ENCODE data around the gene PPP4R3B. TPM values are rescaled to one million over a fixed set of nuclear protein-coding genes. Genes with fewer than 3 reads are reported as not detected.

The PPP4R3B gene
- total RNA-seq, 4 donors from 2014 or later = 29.2 to 117 (median 54.2) TPM

GRCh38 chr2:55511508-55512124 lies 105.8 kb downstream of the PPP4R3B start:
- no peak for DNase-seq
- no peaks in the 10 kb centered on the region for H3K27me3 ChIP-seq
- TF ChIP-seq POLR2A (IDR thresholded peaks at IDR 0.05) = no peak
- no peak for TF ChIP-seq CTCF (IDR thresholded peaks at IDR 0.05)
- no peaks in the 10 kb centered on the region for H3K9me3 ChIP-seq
- no peak overlapping the region for H3K4me3 ChIP-seq
- H3K36me3 ChIP-seq = no peaks in the 10 kb centered on the region
- H3K27ac ChIP-seq = no peak overlapping the region
- H3K4me1 ChIP-seq = no peaks in the 10 kb centered on the region
- intact Hi-C loops (cut with DNase I; ENCODE audit: low total_unique reads) = no loop called here

DNA sequence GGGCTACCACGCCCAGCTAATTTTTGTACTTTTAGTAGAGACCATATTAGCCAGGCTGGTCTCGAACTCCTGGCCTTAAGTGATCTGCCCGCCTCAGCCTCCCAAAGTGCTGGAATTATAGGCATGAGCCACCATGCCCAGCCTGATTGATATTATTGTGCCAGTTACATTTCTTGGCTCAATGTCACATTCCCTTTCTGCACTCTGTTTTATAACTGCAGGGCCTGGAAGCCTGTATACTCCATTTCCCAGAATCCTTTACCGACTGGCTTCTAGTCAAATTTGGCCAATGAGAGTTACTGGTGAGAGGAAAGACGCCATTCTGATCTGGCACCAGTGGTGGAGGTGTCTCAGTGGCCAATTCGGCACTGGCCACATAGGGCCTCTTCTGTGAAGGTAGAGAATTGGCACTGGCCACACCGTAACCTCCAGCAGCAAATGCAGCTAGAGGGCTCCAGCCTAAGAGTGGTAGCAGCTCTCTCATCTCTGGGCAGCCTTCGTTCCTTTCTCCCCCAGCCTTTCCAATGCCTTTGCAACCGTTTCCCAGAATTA lies 114.8 kb downstream of the PPP4R3B start:
- Histone ChIP-seq H3K36me3 (no peaks in the 10 kb centered on the region), H3K27me3 (no peaks in the 10 kb centered on the region), H3K4me1 (no peaks in the 10 kb centered on the region), H3K27ac (no peak overlapping the region), H3K4me3 (no peak overlapping the region), H3K9me3 (no peaks in the 10 kb centered on the region)
- DNase-seq = no peak
- TF ChIP-seq CTCF (IDR thresholded peaks at IDR 0.05) = no peak
- TF ChIP-seq POLR2A (IDR thresholded peaks at IDR 0.05) = no peak
- intact Hi-C loops (cut with DNase I; ENCODE audit: low total_unique reads) = no loop called here

- H3K9me3 ChIP-seq = no peaks in the 10 kb centered on the region
- H3K4me1 ChIP-seq = no peaks in the 10 kb centered on the region
- no peaks in the 10 kb centered on the region for H3K36me3 ChIP-seq
- H3K4me3 ChIP-seq = no peak overlapping the region
- no peak overlapping the region for H3K27ac ChIP-seq
- TF ChIP-seq CTCF (IDR thresholded peaks at IDR 0.05) (no peak), POLR2A (IDR thresholded peaks at IDR 0.05) (no peak)
- intact Hi-C loops (cut with DNase I; ENCODE audit: low total_unique reads) = no loop called here
- H3K27me3 ChIP-seq = no peaks in the 10 kb centered on the region
- no peak for DNase-seq
Measured at GRCh38 chr2:55500025-55500424, 117.4 kb downstream of the PPP4R3B start.

- TF ChIP-seq CTCF (IDR thresholded peaks at IDR 0.05) = no peak
- TF ChIP-seq POLR2A (IDR thresholded peaks at IDR 0.05) = no peak
- intact Hi-C loops (cut with DNase I; ENCODE audit: low total_unique reads) = no loop called here
- Histone ChIP-seq H3K4me3 (no peak overlapping the region), H3K27ac (no peak overlapping the region), H3K4me1 (no peaks in the 10 kb centered on the region), H3K36me3 (no peaks in the 10 kb centered on the region), H3K9me3 (no peaks in the 10 kb centered on the region), H3K27me3 (no peaks in the 10 kb centered on the region)
- DNase-seq = no peak
Measured at GRCh38 chr2:55498582-55498981, 118.8 kb downstream of the PPP4R3B start.

Small RNA genes lying within 50 kb of the gene (small RNA-seq; reads per million reads assigned to genes)
- not detected for gene RF00586
- not detected for gene RNU6-634P

Other genes starting within 250 kb of the PPP4R3B start
- gene CCDC88A, start 197.8 kb downstream of the PPP4R3B start, total RNA-seq = 100 to 1,000 TPM in 1 of 4 donors, 10 to 100 TPM in 3; 34.1 to 152 (median 49.9) TPM
- gene CFAP36, start 97.9 kb downstream of the PPP4R3B start, total RNA-seq = 10 to 100 TPM; 27.6 to 77.6 (median 63.9) TPM
- gene PNPT1, start 76.2 kb upstream of the PPP4R3B start, total RNA-seq = 10 to 100 TPM; 12.6 to 52.0 (median 22.5) TPM